ENCODE results near the gene OR9A2.

- TF ChIP-seq CTCF (IDR thresholded peaks at IDR 0.05) = no peak
- TF ChIP-seq POLR2A (IDR thresholded peaks at IDR 0.05) = no peak
These were observed 19.5 kb upstream of the OR9A2 start for GRCh38 chr7:143046426-143046851.

Measured in heart left ventricle (tissue), 13 donors.